Cerebellar nuclear complex (tissue), 1 donor: Measurements from ENCODE around the gene CACNG4.
A peak's percentile ranks its signal among the peaks of the same experiment; 100 is the strongest.
"Not testable (repeated sequence)": the region's sequence is repeated elsewhere in the genome, so short reads cannot be mapped to it uniquely, and the experiment has no call there.

Experiments used
- DNase-seq, 2 experiments: peaks; one replicate each; lab custom pipeline; 2025; lab: John Stamatoyannopoulos, UW

The CACNG4 gene

GRCh38 chr17:66964930-66965800, 658 bp downstream of the CACNG4 start:
- no peak for DNase-seq

DNA sequence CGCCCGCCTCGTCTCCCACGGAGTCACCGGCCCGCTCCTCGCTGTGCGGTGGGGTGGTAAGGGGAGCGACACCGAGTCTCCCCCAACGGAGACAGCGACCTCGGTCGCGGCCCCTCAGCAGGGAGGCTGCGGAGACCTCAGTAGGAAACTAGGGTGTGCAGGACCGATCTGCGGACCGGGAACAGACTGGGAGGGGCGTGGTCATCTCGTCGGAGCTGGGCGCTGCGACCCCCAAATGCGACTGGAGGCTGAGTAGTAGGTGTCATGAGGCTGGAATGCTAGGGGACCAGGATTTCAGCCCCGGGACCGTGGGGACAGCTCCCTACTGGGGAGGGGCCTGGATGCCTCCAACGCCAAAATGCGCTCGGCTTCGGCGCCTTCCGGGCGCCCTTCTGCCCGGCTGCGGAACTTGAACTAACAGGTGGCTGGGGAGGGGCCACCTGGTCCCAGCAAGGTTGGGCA, 1.3 kb downstream of the CACNG4 start:
- DNase-seq: no peak

DNA sequence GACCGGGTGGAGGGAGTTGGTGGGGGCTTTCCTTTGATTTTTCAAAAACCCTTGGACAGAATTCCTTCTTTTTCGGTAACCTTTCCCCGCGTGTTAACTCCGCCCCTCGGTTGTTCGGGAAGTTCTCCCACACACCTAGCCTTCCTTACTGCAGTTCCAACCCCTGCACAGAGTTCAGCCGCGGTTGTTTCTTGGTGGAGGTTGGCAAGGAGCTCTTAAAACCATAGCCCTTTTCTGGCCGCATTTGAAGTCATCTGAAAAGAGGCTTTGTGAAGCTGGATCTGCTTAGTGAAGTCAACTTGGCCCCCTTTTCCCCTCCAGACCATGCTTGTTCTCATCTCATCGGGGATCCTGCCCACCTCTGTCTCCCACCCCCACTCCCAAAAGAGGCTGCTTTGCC, 1.8 kb downstream of the CACNG4 start:
- no peak for DNase-seq

DNA sequence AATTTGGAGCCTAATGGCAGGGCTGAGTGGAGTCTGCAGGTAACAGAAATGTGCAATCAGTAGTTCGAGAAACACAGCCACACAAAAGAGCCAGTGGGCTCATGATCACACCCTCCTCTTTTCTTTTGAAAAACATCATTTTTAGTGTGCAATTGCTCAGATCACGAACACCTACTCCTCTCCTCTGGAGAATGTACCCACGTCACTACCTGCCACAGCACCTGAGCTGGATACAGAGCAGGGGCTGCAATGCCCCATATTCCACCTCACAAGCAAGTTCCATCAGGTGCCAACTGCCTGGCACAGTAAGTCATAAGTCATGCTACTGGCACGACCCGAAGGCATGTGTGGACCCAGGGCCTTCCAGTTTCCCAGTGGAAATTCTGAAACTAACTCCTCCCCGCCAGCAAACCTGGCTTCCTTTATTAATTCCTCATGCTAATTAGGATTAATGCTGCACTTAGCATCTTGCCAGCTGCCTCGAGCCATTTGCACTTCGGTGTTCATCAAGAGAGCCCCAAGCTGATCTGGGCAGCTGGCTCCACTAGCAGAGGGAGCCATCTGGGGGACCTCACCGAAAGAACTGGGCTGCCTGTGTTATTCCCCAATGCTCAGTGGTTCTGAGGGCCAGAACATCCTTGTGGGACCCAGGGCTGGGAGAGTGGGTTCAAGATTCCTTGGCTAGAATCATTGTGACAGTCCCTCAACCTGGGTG, 2.4 kb downstream of the CACNG4 start:
- DNase-seq: no peak

DNA sequence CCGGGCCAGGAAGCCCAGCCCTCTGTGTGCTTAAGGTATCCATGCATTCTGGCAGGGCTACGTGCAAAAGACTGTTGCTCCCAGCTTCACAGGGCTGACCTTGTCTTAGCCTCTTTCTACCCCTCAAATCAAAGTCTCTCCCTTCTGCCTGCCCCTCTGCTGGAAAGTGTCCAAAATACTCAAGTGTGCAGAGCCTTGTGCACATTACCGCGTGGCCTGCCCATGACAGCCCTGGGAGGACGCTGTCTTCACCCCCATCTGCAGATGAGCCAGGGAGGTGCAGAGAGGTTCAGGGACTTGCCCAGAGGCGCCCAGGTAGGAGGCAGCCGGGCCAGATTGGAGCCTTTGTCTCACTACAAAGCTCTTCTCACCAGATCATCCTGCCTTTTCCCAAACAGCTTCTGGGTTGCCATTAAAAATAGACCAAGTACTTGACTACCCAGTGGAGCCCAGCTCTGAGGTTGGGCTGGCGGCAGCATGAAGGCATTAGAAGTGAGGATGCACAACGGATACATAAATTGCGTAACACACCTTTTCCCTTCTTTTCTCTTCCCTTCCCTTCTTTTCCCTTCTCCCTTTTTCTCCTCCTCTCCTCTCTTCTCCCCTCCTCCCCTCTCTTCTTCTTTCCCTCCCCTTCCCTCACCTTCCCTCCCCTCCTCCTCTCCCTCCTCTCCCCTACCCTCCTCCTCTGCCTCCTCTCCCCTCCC, 3.5 kb downstream of the CACNG4 start:
- DNase-seq: no peak

GRCh38 chr17:66968916-66969315, 4.4 kb downstream of the CACNG4 start:
- no peak for DNase-seq

- DNase-seq: no peak
Observed at GRCh38 chr17:66970140-66970539, 5.6 kb downstream of the CACNG4 start.

DNA sequence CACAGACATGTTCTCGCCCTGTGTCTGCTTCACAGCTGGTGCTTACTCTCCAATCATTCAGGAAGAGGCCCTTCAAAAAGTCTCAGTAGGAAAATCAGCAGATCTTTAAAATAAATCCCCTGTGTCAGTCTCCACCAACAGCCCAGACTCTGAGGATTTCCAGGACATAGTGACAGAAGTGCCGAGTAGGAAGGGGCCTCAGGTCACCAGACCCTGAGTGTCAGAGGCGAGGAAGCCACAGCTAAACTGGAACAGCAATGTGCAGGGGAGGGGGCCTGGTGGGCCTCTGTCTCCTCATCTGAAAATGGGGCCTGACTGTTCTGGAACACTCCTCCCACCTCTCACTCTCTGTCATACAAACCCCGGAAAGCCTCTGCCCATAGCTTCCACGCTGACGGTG, 6.3 kb downstream of the CACNG4 start:
- no peak for DNase-seq

DNA sequence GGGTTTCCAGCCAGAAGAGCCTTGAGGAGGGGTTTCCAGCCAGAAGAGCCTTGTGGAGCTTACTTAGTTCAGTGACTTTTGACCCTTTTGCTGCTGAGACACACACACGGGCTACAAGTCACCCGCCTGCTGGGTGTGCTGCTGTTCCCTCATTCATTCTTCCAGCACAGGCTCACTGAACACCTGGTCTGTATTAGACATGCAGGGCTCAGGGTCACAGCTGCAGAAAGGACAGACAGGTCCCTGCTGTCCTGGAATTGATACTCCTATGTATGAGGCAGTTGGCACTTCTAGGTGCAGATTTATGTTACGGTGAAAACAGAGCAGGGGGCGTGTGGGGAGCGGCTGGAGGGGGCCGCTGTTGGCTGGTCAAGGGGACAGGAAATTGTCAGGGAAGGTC, 6.8 kb downstream of the CACNG4 start:
- no peak for DNase-seq

DNA sequence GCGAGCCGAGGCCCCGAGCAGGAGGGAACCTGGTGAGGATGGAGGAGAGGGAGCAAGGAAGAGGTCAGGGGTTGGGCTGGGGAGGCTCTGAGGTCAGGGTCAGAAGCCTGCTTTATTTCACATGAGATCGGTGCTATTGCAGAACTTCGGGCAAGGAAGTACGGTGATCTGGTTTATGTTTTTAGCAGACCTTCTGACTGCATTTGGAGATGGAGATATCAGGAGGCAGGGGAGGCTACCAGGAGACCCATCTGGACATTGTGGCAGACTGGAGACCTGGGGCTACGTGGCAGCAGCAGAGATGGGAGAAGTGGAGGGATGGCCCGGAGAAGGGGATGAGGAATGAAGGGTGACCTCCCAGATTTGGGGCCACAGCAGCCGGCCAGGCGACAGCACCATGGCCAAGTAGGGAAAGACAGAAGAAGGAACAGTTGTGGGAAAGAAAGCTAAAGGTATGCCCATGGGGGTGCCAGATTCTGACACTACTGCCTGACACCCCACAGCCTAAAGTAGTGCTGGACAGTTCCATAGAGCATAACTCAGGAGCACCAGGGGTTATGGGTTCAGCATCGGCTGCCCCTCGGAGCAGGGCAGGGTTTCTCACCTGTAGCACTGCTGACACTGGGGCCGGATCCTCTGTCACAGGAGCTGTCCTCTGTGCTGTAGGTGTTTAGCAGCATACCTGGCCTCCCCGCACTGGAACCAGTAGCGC, 7.4 kb downstream of the CACNG4 start:
- DNase-seq: no peak

DNA sequence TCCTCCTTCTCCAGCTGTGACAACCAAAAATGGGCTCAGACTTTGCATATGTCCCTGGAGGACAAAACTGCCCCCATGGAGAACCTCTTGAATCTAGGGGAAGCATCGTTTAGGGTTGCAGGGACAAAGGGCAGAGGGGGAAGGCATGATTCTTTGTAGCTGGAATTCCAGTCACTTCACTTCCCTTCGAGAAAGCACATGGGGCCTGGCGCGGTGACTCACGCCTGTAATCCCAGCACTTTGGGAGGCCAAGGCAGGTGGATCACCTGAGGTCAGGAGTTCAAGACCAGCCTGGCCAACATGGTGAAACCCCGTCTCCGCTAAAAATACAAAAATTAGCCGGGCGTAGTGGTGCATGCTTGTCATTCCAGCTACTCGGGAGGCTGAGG, 7.9 kb downstream of the CACNG4 start:
- DNase-seq: not testable (repeated sequence)

DNA sequence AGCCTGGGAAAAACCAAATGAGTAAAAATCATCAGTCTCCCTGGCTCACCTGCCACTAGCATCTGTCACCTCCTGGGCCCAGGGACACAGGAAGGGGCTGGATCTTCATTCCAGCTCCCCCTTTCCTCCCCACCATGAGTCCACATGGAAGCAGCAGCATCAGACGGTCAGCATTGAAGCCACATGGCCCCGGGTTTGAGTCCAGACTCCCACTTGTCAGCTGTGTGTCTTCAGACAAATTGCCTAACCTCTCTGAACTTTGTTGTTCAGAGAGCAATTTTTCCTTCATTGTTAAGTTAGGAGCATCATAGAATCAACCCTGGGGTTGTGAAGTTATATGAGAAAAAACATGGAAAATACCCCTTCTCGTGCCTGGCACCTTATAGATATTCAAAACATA, 10.7 kb downstream of the CACNG4 start:
- DNase-seq: no peak

DNA sequence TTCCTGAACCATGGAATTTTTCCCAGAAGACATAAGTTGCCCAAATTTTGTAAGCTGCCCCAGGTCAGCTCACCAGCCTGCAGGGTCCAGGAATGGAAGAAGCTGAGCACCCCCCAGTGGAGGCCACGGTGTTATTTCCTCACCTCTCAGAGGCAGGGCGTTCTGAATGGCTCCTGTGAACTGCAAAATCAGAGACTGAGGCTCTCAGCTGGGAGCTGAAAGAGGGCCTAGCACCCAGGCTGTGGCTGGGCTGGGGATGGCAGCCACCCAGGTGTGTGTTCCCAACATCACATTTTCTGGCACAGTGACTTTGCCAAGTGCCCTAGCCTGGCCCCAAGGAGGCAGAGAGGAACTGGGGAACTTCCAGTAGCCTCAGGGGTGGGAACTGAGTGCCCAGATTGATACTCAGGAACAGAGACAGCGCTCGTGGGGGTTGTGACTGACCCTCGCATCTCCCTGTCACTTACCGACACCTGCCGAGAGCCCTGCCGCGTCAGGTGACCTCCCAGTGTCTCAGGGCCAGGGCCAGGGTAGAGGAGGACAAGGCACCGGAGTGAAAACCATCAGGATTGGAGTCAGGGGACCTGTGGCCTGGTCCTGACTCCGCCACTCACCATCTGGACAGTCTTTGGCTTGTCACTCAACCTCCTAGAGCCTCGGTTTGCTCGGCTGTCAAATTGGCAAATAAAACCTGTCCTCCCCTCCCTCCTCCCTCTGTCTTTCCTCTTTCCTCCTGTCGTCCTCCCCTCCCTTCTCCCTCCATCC, 11.3 kb downstream of the CACNG4 start:
- DNase-seq: no peak

DNA sequence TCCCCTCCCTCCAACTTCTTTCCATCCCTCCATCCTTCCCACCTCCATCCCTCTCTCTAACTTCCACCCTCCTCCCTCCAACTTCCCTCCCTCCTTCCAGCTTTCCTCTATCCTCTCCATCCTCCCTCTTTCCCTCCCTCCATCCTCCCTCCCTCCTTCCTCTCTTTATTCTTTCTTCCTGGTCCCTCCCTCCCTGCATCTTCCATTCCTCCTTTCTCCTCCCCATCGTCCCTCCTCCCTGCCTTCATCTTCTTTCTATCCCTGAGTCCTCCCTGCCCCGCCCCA, 11.8 kb downstream of the CACNG4 start:
- DNase-seq: no peak

GRCh38 chr17:66976781-66977201, 12.3 kb downstream of the CACNG4 start:
- DNase-seq: no peak

DNA sequence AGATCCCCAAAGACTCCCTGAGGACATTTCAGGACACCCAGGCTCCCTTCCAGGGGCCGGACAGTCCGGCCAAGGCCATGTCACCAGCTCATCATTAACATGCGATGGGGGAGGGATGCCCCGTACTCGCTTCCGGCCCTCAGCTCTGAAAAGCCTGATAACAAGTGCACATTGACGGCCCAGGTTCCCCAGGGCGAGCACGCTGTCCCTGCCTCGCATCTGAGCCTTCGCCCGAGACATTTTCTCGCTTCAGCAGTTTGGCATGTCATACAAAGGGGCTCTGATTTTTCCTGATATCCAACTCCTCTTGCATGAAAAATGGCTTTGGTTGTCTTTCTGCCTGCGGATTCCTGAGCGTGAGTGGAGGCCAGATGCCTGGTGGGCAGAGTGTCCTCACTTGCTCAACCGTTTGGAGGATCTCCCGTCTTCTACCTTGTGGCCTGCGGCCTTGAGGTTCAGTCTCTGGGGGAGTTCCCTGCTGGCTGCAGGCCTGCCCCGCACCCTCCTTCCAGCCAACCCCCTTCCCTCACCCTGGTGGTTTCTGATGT, 14.1 kb downstream of the CACNG4 start:
- peak in 1 of 2 experiments; percentile 19 for DNase-seq

DNA sequence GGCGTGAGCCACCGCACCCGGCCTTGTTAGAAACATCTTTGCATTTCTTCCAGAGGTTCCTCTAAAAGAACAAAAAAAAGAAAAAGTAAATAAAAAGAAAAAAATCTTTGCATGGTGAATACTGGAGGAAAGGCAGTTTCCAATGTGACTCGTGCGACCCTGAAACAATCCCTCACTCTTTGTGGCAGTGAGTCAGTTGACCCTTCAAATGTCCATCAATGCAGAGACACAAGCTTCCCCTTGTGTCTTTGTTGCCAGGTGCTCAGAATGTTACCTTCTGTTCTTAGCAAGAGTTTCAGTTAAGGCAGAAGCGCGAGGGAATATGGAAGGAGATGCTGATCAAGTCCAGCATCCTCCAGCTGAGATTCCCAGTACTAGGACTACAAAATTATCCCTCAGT, 16.4 kb downstream of the CACNG4 start:
- no peak for DNase-seq

DNA sequence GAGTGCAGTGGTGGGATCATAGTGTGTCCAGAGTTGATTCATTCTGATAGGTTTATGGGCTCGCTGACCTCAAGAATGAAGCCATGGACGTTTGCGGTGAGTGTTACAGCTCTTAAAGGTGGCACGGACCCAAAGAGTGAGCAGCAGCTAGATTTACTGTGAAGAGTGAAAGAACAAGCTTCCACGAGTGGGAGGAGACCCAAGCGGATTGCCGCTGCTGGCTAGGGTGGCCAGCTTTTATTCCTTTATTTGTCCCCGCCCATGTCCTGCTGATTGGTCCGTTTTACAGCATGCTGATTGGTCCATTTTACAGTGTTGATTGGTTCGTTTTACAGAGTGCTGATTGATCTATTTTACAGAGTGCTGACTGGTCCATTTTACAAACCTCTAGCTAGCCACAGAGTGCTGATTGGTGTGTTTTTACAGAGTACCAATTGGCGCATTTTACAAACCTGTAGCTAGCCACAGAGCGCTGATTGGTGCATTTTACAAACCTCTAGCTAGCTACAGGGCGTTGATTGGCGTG, 17.5 kb downstream of the CACNG4 start:
- DNase-seq: no peak

DNA sequence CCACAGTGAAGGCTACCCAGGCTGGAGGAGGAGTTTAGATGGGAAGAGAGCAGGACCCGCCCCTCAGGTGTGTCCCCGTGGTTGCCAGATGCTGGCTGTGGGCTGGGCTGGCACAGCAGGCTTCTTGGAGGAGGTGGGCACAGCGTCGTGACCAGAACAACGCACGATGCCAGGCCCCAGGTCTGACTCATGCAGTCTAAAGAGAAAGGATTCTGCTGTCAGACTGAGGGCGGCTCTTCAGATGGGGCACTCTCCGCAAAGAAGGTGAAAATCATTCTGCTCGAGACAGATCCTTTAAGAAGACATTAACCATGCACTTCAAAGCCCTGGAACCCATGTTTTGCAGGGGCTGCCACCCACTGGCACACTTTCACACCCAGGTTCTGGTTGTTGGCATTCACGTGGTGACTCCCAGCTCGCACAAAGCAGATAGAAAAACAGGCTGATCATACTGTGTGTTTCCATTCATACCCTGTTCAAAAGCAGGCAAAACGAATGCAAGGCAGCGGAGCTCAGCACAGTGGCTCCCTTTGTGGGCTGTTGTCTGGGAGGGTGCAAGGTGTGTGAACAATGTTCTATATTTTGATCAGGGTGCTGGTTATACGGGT, 19.0 kb downstream of the CACNG4 start:
- DNase-seq: no peak

GRCh38 chr17:66984730-66985129, 20.2 kb downstream of the CACNG4 start:
- no peak for DNase-seq
